ENCODE measurements around the gene MAP3K20. TPM values are rescaled to one million over a fixed set of nuclear protein-coding genes. Genes with fewer than 3 reads are reported as not detected.

MAP3K20 gene
- total and polyA plus RNA-seq, 2 donors (not counting 1 experiment from before 2014, with no cell fraction given): 105 to 138 TPM

- no peaks in the 10 kb centered on the region for H3K36me3 ChIP-seq (ENCODE audit: control insufficient read depth, insufficient read depth, low read length)
- no peak for TF ChIP-seq CTCF (conservative IDR thresholded peaks at IDR 0.05 in 1 of 2, IDR thresholded peaks at IDR 0.05 in 1 of 2; ENCODE audit: low read depth in 1 of 2, low read length in 2 of 2)
- no peak for TF ChIP-seq EZH2 (IDR thresholded peaks at IDR 0.05; ENCODE audit: low read length, missing control alignments)
- H3K4me3 ChIP-seq (replicated peaks in 1 of 4; ENCODE audit: control extremely low read depth in 1 of 4, insufficient read depth in 1 of 4, low read depth in 3 of 4, low read length in 4 of 4): peak overlapping the region in 1 of 4 experiments; percentile 23
- no peaks in the 10 kb centered on the region for H3K9me3 ChIP-seq (ENCODE audit: control insufficient read depth, insufficient read depth, low read depth, low read length)
- H3K27ac ChIP-seq (ENCODE audit: insufficient read depth, low read length): peak overlapping the region; percentile 87
- H4K20me1 ChIP-seq (ENCODE audit: control insufficient read depth, extremely low read depth, insufficient read depth, low read length): no peaks in the 10 kb centered on the region
- peaks cover 21% of the 10 kb centered on the region for H3K4me1 ChIP-seq (ENCODE audit: control insufficient read depth, extremely low read depth, insufficient read depth, low read length)
- peak in 1 of 2 donors; percentile 55 for DNase-seq (ENCODE audit: low read depth in 2 of 2)
- no peak overlapping the region for H2AFZ ChIP-seq (ENCODE audit: low read length)
- no peaks in the 10 kb centered on the region for H3K27me3 ChIP-seq (ENCODE audit: control insufficient read depth, insufficient read depth, low read length)
- H3K4me2 ChIP-seq (ENCODE audit: extremely low read depth, insufficient read depth, low read length): peak overlapping the region; percentile 82
- H3K9ac ChIP-seq (ENCODE audit: insufficient read depth, low read length): peak overlapping the region; percentile 48
- H3K79me2 ChIP-seq (ENCODE audit: control insufficient read depth, insufficient read depth, low read length): peaks cover 51% of the 10 kb centered on the region
Observed at GRCh38 chr2:173086518-173087213, 11.0 kb downstream of the MAP3K20 start.

GRCh38 chr2:173087214-173087581 lies 11.6 kb downstream of the MAP3K20 start:
- Histone ChIP-seq H3K4me2 (ENCODE audit: extremely low read depth, insufficient read depth, low read length) (peak overlapping the region; percentile 82), H3K27ac (ENCODE audit: insufficient read depth, low read length) (peak overlapping the region; percentile 87)

More at GRCh38 chr2:173087214-173087581, 11.6 kb downstream of the MAP3K20 start:
- Histone ChIP-seq H3K4me1 (ENCODE audit: control insufficient read depth, extremely low read depth, insufficient read depth, low read length) (peaks cover 21% of the 10 kb centered on the region), H2AFZ (ENCODE audit: low read length) (no peak overlapping the region), H3K9me3 (ENCODE audit: control insufficient read depth, insufficient read depth, low read depth, low read length) (no peaks in the 10 kb centered on the region), H3K4me3 (replicated peaks in 1 of 4; ENCODE audit: control extremely low read depth in 1 of 4, insufficient read depth in 1 of 4, low read depth in 3 of 4, low read length in 4 of 4) (no peak overlapping the region), H3K27me3 (ENCODE audit: control insufficient read depth, insufficient read depth, low read length) (no peaks in the 10 kb centered on the region), H4K20me1 (ENCODE audit: control insufficient read depth, extremely low read depth, insufficient read depth, low read length) (no peaks in the 10 kb centered on the region), H3K79me2 (ENCODE audit: control insufficient read depth, insufficient read depth, low read length) (peaks cover 47% of the 10 kb centered on the region), H3K36me3 (ENCODE audit: control insufficient read depth, insufficient read depth, low read length) (no peaks in the 10 kb centered on the region), H3K9ac (ENCODE audit: insufficient read depth, low read length) (peak overlapping the region; percentile 48)
- TF ChIP-seq CTCF (conservative IDR thresholded peaks at IDR 0.05 in 1 of 2, IDR thresholded peaks at IDR 0.05 in 1 of 2; ENCODE audit: low read depth in 1 of 2, low read length in 2 of 2) (no peak), EZH2 (IDR thresholded peaks at IDR 0.05; ENCODE audit: low read length, missing control alignments) (no peak)
- DNase-seq (ENCODE audit: low read depth in 2 of 2): peak; percentile 58 to 64
